ENCODE measurements around the gene TAMALIN.
A peak's percentile ranks its signal among the peaks of the same experiment; 100 is the strongest.

Gene TAMALIN

DNA sequence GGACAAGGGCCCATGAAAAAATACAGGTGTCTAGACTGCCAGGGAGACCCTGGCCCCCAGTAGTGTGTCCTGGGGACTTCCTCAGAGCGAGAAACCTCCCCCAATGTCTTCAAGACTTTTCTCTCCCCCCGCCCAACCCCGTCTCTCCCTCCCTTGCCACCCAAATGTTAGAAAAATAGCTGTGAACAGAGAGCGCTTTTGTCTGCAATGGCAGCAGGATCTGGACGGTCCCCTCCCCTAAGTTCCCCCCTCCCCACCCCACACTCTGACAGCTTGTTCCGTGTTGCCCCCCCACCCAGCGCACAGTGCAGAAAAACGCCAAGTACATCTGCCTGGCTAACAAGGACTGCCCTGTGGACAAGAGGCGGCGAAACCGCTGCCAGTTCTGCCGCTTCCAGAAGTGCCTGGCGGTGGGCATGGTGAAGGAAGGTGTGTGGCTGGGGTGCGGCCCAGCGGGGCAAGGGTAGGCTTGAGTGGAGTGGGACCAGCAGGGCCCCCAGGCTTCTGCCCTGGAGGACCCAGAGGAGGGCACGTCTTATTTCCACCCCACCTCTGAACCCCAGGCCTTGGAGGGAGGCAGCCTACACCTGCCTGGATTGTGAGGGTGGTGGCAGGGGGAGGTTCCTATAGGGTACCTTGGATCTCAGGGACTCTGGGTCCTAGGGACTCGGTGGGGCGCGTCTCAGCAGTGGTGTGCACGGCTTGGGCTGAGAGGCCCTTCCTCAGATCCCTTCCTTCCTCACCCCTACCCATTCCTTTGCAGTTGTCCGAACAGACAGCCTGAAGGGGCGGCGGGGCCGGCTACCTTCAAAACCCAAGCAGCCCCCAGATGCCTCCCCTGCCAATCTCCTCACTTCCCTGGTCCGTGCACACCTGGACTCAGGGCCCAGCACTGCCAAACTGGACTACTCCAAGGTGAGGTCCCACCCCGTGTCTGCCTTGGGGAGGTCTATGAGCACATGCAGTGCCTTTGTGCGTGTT is 49.3 kb downstream of the TAMALIN start:
- DNase-seq (ENCODE audit: low read depth): peak; percentile 55

DNA sequence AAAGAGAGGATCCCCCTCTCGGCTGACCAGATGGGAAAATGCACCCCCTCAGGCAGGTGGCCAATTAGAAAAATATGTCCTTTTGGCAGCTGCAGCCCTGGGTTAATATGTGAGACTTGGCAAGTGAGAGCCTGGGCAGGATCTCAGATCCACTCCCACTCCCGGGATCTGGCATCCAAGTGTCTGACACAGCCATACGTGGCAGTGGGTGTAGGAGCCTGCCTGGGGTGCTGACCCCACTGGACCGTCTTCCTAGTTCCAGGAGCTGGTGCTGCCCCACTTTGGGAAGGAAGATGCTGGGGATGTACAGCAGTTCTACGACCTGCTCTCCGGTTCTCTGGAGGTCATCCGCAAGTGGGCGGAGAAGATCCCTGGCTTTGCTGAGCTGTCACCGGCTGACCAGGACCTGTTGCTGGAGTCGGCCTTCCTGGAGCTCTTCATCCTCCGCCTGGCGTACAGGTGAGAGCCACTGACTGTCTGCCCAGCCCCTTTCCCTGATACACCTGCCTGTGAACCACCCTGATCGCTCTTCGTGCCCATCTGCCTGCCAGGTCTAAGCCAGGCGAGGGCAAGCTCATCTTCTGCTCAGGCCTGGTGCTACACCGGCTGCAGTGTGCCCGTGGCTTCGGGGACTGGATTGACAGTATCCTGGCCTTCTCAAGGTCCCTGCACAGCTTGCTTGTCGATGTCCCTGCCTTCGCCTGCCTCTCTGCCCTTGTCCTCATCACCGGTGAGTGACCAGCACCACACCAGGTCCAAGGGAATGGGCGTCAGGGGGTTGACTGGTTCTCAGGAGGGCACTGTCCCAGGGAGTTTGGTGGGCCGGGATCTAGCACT is 50.3 kb downstream of the TAMALIN start:
- peak; percentile 48 for DNase-seq (ENCODE audit: low read depth)

DNA sequence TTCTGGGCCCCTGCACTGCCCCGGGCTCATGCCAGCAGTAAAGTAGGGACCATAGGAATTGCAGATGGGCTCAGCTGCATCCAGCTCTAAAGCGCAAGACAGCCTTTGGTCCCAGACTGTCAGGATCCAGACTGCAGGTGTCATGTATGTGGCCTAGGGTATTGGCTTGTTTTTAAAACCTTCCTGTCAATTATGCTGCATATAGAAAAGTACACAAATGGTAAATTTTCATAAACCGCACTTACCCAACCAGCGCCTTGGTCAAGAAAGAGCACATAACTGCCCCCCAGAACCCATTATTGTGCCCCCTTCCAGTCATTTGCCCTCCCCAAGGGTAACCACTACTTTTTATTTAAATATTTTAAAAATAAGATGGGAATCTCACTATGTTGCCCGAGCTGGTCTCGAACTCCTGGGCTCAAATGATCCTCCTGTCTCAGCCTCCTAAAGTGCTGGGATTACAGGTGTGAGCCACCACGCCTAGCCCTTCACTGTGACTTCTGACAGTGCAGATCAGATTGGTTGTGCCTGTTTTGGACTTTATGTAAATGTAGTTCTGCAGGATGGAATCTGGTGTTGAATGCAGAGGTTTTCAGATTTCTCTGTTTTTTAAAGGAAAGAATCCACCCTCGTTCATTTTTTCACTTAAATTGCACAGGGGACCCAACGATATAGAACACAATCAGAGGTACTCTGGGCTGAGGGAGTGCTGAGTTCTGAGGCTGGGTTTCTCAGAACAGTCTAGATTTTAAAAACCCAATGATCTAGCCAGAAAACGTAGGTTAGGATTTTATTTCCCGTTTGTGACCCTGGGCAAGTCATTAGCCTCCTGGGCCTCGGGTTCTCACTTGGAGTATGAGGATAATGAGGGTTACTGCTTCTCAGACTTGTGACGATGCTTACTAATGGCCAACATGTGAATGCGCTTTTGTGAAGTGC is 51.2 kb downstream of the TAMALIN start:
- no peak for DNase-seq (ENCODE audit: low read depth)

GRCh38 chr12:52058631-52059361 is 52.0 kb downstream of the TAMALIN start:
- DNase-seq (ENCODE audit: low read depth): peak; percentile 31

DNA sequence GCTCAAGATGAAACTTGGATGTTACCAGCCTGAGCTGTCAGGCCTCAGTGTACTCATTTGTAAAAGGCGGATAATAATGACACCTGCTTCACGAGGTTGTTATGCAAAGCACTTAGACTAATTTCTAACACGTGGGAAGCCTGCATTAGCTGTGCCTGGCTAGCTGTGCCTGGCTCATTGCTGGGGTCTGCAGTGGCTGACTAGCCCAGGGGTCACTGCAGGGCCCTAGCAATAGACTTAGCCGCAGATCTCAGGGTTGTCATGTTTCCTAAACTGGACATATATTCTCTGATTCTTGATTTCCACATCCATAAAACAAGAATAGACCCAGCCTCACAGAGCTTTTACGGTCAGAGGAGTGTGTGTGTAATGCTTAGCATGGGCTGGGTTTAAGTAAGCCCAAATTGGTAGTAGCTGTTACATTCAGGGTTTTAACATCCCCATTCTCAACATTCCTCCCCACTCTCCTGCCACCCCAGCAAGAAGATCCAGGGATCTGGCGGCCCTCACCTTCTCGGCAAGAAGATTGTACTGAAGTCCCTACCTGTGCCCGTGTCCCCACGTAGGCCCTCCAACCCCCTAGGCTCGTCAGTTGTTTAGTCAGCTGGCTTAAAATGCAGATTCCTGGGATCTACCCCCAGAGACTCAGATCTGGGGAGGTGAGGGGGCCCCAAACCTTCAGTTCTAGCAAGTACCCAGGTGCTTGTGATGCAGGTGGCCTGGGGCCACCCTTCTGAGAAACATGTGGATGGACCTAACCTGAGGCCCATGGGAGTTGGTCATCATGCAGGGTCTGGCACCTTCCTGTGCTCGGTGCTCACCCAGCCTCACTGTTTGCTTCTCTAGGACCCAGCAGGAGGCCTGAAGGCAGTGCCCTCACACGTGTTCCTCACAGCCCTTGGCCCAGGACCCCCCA is 53.1 kb downstream of the TAMALIN start:
- DNase-seq (ENCODE audit: low read depth): peak; percentile 46

DNA sequence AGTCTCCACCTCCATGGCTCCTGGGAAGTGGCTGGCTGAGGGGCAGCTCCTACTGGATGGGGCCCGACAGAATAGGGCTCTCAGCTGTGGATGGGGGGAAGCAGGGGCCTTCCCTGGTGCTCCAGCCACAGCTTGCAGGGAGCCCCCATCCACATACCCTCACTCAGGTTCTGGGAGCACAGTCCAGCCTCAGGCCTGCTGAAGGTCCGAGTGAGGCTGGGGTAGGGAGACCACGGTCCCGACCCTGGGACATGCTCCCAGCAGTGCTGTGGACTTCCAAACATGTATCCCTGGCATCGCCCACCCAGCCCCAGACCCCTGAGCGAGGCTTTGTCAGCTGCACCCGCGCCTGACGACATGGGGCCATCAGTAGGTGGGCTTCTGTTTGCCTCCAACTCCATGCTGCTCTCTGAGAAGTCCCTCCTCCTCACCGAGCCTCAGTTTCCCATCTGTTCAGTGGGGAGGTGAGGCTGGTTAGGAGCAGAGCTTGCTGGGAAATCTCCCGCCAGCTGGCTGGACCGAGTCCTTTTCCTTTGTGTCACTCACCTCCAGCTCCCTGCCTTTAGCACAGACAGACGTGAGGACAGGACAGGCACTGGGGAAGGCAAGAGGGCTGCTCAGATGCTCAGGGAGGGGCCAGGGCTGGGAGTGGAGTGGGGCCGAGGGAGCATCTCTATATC is 53.9 kb downstream of the TAMALIN start:
- no peak for DNase-seq (ENCODE audit: low read depth)

DNA sequence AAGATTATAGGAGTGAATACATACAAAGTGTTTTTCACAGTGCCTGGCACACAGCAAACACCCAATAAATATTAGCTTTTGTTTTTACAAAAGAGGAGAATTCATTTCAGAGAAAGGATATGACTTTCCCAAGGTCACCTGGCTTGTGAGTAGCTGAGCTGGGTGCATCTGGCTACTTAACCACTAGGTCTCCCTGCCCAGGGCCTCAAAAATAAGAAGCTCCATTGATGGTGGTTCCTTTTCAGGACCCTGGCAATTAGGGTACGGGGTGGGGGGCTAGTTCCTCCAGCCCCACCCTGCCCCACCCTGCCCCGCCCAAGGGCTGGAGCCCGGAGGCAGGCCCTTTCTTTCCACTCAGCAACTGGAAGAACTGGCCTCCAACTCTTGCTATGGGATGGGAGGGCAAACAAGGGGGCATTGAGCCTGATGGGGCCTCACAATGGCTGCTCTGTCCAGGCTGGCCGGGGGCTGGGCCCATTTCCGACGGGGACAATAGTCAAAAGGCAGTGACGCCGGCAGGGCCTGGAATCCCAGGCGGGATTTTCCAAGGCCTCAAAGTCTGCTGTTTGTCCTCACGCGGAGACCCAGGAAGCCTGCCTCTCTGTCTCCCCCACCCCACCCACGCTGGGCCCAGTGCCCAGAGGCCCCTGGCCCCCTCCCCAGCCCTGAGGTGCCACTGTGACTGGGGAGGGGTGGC is 54.9 kb downstream of the TAMALIN start:
- DNase-seq (ENCODE audit: low read depth): no peak

GRCh38 chr12:52062167-52063081 is 55.7 kb downstream of the TAMALIN start:
- DNase-seq (ENCODE audit: low read depth): no peak

DNA sequence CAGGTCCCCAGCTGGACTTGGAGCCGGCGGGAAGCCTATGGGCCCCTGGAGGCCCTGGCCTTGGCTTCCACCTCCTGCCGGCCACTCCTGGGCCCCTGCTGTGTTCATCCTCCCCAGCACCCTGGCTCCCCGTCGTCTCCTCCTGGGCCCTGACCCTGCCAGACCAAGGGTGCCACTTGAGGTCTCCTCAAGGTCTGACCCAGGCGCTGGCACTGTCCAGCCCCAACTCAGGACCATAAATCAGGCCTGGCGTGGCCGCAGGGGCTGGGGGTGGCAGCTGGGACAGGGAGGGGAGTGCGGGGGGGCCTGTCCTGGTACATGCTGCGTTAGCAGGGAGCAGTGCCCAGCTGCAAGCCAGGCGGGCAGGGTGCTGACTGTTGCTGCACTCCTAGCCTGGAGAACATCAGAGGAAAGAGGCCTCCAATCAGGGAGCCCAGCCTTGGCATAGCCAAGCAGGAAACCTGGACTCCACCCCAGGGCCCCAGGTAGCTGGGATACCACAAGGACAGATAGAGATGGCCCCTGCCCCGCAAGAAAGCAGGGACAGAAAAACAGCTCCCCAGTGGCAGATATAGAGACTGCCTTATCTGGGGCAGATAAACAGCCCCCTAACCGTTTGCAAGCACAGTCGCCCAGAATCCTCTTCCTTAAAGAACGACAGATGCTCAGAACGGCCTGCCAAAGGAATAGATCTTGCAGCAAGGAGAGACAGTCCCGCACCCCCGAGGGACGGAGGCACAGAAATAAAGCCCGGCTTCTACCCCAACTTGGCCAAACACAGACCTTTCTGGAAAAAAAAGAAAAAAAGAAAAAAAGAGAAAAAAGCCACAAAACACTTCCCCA is 56.6 kb downstream of the TAMALIN start:
- no peak for DNase-seq (ENCODE audit: low read depth)

DNA sequence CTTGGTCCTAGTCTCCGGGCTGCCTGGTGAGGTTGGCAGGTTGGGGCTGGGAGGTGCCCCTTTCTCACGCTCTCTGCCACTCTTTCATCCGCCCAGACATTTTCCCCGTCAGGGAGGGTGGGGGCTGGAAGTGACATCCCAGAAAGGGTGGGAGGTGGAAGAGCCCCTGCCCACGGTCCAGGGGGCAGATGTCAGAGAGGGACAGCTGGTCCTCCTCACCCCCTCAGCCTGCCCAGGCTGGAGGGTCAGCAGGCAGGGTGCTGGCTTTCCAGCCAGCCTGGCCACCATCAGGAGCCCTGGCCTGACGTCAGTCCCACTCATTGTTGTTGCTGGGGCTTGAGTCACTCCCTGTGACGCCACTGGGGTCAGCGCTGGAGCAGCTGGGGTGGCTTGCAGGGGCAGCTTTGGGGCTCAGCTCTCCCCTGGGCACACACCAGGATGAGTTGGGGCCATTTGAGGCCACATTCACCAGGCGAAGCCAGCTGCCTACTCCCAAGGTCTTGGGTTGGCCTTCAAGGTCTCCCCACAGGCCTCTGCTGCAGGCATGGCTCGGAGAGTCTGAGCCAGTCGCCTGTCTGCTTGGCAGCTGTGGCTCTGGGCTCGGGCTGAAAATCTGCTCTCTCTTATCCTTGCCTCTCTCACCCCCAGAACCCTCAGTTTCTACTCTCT is 57.4 kb downstream of the TAMALIN start:
- peak; percentile 72 for DNase-seq (ENCODE audit: low read depth)
